Measurements from ENCODE around the gene OR4M1.
"Not testable (repeated sequence)": the region's sequence is repeated elsewhere in the genome, so short reads cannot be mapped to it uniquely, and the experiment has no call there.

Gene OR4M1

DNA sequence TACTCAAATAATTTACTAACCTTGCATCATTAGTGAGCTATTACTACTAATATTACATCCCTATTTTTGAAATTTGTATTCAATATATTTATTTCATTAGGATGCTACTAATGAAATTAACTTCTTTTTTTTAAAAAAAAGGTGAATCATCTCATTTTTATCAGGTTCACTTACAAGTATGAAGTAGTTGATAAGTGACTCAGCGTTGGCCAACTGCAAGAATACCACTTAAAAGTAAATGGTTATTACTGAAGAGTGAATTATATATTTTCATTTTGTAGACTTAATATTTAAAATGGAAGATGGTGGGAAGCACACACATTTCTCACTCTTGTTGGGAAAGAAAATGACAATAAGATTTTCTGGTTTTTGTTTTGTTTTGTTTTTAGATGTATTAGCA lies 49.9 kb downstream of the OR4M1 start:
- no peak for DNase-seq (ENCODE audit: low read depth)

DNA sequence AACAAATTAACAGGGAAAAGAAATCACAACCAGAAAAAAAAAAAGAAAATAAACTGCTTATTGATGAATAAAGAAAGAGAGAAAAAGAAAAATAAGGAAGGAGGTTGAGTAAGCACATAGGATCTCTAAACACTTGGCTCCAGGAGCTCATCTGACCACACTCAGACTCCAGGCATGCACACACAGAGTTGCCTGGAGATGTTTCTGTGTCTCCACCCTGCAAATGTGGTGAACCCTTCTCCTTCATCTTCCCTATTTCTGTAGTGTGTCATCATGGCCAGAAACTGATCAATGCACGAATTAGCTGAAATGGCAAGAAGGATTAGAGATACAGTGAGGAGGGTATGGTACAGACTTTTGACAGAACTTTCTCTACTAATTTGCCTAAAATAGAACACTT lies 50.5 kb downstream of the OR4M1 start:
- DNase-seq (ENCODE audit: low read depth), result no peak

DNA sequence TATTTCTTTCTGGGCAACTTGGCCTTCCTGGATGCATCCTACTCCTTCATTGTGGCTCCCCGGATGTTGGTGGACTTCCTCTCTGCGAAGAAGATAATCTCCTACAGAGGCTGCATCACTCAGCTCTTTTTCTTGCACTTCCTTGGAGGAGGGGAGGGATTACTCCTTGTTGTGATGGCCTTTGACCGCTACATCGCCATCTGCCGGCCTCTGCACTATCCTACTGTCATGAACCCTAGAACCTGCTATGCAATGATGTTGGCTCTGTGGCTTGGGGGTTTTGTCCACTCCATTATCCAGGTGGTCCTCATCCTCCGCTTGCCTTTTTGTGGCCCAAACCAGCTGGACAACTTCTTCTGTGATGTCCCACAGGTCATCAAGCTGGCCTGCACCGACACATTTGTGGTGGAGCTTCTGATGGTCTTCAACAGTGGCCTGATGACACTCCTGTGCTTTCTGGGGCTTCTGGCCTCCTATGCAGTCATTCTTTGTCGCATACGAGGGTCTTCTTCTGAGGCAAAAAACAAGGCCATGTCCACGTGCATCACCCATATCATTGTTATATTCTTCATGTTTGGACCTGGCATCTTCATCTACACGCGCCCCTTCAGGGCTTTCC lies 54.4 kb downstream of the OR4M1 start:
- not testable (repeated sequence) for DNase-seq (ENCODE audit: low read depth)

DNA sequence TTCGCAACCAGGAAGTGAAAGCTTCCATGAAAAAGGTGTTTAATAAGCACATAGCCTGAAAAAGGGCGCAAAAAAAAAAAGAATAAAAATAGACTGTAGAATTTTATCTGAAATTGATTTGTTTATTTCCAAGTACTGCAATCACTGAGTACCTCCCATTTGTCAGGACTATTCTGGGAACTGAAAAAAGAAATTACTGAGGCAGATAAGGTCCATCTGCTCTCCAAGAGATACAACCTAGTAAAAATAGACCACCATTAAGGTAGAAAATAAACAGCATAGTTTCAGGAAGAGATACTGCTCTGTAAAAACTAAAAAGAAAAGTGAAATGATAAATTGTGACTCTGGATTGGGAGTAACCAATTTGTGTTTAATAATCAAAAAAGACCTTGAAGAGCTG lies 55.0 kb downstream of the OR4M1 start:
- DNase-seq (ENCODE audit: low read depth), result no peak
